ENCODE measurements around the gene ATP8A2.

ATP8A2 gene

DNA sequence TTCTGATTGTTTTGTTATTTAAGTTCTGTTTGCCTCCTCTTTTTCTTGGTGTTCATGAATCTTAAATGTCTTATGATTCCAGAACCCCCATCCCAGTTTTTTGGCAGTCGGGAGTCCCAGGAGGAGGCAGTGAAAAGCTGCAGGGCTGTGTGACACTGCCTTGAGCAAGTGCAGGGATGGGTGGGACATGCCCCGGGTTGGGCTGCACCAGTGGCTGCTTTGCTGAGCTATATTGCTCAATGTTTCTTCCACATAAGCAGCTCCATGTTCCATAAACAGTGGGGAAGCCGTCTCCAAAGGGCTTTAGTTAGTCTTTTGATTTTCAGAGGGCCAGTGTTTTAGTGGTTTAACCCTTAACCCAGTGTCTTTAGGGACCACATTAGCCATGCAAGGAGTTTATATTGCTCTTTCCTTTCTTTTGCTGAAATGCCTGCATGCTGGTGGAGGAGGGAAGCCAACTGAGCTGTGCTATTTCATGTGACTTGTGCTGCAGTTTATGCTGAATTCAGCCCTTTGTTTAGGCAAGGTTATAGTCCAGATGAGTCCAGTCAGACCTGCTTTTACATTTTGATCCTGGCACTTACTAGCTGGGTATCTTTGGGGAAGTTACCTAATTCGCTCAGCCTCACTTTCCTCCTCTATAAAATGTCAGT, 13.1 kb downstream of the ATP8A2 start:
- no peak for FAIRE-seq

DNA sequence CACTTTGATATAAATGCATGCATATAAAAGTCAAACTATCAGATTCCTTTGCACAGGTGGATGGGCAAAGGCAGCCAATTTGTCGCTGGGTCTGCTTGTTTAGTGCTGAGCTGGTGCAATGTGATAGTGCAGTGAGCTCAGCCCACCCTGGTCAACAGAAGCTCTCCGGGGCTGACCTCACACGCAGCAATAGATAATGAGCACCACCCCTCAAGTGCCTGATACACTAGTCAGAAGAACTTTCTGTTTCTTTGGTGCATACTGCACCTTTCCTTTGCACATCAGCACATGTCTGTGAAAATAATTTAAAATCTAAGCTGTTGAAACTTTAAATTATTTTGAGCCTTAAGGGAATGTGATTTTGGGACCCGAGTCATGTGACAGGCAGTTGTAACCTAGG, 20.2 kb downstream of the ATP8A2 start:
- FAIRE-seq: no peak

DNA sequence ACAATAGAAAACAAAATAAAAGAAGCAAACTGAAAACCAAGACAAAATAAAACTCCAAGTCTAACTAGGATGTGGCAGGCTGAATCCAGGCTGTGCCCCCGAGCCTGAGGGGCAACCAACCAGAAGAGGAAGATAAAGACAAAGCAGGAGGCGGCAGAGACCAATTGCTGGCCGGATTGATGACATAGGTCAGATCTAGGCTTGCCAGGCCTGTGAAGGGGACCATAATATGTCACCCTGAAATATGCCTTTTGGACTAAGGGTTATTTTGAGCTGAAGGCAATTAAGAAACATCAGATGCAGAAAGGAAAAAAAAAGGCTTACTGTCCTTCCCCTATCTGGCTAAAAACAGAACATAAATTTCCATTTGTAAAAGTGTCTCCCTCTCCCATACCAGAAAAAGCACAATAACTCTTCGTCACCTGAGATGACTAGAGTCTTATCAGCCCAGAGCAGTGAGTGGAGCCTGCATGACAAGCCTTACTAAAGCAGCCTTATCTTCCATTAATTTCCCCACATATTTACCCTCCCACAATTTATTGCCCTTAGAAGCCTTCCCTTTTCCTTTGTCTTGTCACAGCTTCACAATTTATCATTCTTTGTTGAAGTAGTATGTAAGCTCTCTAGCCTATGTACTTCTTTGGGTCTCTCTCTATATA, 22.8 kb downstream of the ATP8A2 start:
- FAIRE-seq: no peak

DNA sequence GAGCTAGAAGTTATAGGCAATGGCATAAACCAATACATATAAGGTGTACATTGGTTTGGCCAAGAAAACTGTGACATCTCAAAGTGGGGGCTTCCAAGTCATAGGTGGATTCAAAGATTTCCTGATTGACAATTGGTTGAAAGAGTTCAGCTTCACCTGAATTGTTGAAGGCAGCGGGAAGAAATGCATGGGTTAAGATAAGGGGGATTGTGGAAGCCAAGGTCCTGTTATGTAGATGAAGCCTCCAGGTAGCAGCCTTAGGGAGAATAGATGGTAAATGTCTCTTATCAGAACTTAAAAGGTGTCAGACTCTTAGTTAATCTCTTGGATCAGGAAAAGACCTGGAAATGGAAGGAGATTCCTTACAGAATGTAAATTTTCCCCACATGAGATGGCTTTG, 26.0 kb downstream of the ATP8A2 start:
- no peak for FAIRE-seq

DNA sequence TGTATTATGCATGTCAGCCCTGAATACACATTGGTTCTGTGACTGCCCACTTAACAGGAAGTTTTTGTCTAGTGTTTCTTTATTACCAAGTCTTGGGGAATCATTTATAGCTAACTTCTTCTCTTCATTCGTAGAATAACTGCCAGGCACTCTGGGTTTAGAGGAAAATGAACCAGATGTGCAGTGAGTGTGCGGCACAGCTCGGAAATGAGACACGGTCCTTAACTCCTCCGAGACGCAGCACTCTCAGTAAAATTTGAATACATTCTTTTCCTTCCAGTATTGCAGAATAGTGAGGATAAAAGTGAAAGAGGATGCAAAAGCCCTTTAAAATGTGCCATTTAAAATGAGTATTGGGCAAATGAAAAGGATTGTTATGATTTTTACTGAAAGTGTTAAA, 29.2 kb downstream of the ATP8A2 start:
- no peak for FAIRE-seq

DNA sequence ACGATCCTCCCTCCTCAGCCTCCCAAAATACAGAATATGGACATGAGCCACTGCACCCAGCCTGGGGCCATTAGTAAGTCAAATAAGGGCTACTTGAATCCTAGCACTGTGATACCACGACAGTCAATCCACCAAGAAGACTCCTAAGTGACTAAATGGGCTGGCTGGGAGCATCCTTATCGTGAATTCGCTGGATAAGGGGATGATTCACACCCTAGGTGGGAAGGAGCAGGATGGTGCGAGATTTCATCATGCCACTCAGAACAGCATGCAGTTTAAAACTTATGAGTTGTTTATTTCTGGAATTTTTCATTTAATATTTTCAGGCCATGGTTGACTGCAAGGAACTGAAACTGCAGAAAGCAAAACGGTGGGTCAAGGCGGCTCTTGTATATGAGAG, 30.2 kb downstream of the ATP8A2 start:
- no peak for FAIRE-seq

DNA sequence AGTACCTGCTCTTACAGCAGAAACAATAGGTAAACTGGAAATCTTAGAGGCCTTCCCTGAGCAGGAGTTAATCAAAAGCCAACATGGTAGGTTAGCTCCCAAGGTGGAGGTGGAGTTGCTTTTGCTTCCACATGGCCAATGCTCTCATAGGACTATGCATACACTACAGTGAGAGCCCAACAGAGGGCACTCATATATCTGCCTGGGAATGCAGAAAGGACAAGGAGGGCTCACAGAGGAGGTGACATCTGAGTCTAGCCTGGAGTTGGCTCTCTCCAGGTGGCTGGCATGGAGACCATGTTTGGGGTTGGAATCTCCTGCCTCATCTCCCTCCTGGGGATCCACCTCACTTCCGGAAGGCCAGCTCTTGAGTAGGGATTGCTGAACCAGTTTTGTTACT, 34.6 kb downstream of the ATP8A2 start:
- no peak for FAIRE-seq

DNA sequence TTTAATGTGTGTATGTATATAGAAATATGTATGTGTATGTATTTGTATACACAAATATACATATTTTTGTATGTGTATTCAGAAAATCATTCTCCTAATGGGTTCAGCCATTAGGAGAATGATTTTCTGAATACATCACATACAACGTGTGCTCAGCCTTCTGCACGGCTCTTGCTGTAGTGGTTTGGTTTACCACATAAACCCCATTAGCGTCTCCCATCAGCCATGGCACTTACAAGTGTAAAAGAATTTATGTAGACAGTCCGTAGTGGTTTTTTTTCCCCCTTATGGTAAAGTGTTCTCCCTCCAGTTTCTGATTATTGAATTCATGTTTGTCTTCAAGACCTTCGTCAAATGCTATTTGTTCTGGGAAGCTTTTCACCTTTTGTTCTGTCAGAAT, 38.2 kb downstream of the ATP8A2 start:
- FAIRE-seq: no peak

DNA sequence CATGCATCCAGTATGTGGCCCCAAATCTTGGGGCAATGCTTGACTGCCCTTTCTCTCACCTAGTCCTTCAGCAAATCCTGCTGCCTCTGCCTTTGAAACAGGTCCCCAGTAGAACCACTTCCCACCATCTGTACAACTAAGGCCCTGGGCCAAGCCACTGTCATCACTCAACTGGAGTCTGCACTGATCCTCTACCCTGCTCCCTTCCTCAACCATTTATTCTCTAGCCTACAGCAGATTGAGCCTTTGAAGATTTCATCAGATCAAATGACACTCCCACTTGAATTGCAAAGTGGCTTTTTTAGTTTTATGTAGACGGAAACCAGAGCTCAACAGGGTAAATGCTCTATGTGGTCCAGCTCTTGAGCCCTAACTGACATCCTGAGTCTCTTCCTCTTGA, 43.5 kb downstream of the ATP8A2 start:
- FAIRE-seq: no peak

DNA sequence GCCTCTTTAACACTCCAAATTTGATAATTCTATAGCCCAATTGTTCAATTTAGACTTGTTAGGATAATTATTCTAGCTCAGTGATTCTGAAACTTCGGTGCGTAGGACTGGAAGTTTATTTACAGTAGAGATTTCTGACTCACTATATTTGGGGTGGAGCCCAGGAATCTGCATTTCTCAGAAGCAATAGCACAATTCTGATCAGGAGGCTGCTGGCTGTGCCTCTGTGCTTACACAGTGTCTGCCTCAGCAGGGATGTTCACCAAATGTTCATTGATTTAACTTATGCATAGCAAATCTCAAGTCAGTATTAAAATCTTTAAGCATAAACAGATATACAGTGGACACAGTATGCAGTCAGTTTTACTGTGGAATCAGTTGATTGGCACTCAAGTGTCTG, 45.8 kb downstream of the ATP8A2 start:
- no peak for FAIRE-seq

DNA sequence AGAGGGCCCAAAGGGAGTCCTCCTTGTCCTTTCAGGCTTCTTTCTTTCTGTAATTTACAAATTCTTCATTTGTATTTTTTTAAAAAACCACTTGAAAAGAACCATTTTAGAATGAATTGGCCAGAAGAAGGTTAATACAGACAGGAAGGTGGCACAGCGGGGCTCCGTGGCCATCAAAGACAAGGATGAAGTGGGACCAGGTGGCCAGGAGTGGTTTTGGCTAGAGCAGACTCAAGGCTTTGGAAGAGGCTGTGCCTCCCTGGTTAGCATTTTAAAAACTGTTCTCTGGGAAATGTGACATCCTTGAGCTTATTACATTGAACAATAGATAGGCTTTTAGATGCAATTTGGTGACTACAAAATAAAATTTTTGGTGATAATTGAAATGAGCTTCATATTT, 48.4 kb downstream of the ATP8A2 start:
- no peak for FAIRE-seq

DNA sequence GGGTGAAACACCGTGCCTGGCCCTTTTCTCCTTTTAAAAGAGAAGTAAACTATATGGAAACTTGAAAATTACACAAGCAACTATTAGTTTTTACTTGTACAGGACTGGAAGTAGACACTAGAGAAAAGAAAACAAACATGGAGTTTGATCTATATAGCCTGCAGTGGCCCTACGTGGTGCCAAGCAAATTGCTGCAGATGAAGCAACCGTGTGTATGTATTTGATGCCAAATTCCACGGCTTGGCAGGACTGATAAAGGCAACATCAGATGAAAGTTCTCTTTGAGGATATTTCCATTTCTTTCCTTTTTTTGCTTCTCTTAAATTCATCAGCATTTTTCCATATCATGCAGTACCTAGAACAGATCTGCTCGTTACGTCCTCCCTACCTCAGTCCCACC, 49.8 kb downstream of the ATP8A2 start:
- no peak for FAIRE-seq

DNA sequence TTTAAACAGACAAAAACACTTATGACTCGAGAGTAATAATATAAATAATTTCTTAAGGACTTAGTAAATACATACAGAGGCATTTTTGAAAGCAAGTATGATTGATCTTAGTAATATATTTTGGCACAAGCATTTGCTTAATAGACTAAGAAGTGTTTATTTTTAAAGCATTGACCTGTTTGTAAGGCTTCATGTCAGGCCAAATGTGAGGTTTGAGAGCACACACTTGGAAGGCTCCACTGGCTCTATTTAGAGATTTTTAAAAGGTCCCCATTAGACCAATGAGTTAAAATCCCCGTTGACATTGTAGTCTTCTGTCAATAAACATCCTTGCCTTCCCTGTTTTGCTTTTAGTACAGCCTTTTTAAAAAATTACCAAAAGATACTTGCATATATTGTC, 50.4 kb downstream of the ATP8A2 start:
- FAIRE-seq: no peak

DNA sequence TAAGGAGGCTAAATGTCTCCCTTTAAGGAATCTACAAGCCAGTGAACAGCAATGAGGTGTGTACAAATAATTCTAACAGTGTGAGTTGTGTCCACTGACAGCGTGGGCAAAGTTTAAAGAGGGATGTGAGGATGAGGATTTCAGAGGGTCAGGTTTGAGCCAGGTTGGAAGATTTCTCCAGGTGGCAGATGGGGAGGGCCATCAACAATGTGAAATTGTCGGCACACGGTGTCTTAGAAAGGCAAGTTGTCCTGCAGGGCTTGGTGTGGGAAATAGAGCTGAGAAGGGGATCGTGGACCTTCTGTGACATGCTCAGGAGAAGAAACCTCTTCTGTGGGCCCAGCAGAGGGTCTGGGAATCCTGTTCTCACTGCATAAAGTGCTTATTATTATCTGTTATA, 52.1 kb downstream of the ATP8A2 start:
- FAIRE-seq: no peak

DNA sequence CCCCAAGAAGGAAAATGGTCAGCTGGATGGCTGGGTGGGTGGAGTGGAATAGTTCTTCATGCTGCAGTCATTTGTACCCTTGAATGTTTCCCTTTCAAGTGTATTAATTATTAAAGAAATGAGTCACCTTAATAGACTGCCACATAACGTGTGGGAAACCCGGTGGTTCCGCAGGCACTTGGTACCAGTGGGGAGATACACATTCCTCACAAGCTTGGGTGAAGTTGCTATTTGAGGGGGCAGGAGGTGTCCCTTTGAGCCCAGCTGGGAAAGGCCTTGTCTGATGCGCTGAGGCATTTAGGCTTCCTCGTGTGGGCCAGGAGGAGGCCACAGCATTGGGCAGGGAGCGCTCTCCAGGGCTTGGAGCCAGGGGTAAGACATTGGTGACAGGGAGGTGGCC, 57.7 kb downstream of the ATP8A2 start:
- no peak for FAIRE-seq

DNA sequence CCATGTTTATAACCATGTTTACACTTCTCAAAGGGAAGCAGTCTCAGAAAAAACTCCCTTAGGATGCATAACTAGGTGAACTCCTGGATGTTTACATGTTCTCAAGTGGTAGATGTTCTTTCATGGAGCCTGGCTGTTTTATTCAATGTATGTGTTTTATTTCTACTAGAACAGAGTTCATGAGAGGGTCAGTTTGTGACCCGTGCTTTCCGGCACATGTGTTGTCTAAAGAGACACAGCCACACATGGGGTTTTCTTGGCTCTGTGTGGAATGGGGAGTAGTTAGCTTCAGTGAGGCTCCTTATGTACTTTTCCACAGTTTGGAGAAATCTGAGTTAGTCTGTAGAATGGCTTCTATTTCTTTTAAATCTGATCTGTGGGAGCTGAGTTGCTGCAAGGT, 60.9 kb downstream of the ATP8A2 start:
- FAIRE-seq: no peak

DNA sequence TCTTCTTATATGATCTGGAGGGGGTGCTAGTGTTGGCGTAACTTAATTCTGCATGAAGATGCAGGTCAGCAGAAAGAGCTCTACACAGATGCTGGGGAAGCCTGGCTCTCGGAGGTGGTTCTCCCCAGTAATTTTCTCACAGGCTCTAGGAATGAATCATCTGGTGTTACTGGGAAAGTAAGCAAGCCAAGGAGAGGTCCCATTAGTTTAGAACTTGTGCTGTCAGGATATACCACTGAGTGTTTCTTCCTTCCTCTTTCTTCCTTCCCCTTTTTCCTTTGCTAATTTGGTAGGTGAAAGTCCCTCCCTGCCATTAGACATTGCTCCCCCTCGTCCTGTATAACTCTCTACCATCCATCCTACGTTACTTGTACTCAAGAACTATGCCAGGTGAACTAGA, 68.3 kb downstream of the ATP8A2 start:
- no peak for FAIRE-seq

DNA sequence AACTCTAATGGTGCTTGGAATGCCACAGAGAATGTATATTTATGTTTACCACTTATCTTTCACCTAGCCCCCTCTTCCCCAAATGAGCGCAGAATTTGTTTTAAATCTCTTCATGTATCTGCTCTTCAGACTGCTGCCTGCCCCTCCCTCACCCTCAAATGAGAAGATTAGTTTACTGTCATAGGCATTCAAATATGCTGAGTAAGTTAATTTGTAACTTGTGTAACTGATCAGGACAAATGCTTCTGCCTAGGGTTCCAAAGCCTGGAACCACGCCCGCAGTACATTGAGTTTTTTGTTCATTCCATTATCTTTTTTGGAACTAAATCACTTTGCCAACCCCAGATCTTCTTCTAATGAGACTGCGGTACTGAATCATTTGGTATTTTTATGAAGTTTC, 74.5 kb downstream of the ATP8A2 start:
- FAIRE-seq: no peak

DNA sequence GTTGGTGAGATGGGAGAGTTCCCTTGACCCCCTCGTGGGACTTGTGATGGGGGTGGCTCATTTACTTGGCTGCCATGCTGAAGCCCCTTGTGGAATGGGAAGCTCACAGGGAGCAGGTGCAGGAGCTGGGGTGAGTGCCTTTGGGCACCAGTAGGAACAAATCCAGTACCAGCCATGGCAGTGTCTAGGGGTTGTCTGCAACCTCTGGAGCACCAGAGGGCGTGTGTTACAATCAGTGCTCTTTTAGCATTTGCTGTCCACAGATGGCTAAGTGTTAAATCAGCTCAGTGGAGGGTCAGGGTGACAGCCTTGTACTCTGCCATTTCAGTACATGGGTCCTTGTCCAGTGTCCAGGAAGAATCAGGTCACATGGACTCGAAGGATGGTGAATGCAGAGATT, 75.6 kb downstream of the ATP8A2 start:
- no peak for FAIRE-seq

DNA sequence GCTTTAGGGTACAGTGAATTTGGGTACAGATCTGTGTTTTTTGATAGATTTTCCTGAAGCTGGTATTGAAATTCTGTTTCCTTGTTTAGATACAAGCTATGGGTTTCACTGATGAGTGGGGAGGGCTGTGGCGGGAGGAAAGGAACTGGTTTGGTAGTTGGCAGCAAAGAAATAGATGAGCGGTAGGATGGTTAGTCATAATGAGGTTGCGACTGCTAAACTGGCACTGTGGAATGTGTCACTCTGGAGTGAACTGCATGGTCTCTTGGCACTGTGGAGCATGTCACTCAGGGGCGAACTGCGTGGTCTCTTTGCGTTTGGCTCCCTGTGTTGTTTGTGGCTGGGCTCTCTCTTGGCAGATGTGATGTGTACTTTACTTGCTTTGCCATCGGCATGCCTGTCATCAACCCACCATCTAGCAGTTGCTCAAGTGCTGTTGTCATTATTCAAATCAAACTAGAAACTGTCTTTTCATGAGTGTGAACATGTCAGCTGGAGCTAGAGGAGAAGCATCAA, 82.1 kb downstream of the ATP8A2 start:
- FAIRE-seq: no peak

DNA sequence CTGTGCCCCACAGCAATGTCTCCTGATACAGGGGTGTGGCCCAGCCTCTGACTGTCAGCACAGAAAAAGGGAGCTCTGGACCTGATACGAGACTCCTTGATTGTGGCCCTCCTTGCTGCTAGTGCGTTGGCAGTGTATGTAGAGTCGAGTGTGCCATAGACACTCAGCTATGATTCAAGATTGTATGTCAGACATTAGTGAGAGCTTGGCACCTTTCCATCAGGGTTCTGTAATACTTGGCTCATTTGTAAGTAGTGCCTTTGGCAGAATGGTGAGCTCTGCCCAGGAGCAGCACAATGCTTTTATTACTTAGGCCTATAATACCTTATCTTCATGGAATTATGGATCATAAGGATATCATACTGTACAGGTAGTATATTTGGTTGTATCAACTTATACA, 83.4 kb downstream of the ATP8A2 start:
- no peak for FAIRE-seq

DNA sequence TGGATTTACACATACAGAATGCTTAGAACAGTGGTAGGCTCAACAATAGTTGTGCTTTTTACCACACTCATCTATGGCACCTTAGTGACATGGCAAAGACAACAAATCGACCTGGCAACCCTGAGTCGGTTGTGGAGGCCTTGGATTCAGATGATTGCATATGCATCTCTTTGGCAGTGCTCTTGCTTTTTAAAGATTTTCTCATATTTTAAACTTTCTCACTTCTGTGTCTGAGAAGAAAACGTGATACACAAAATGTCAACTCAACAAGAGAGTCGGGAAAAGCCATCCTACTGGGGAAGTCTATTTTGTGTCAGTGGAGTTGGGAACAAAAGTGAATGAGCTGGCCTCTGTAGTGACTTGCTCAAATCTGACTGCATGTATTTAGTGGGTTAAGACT, 85.8 kb downstream of the ATP8A2 start:
- no peak for FAIRE-seq

DNA sequence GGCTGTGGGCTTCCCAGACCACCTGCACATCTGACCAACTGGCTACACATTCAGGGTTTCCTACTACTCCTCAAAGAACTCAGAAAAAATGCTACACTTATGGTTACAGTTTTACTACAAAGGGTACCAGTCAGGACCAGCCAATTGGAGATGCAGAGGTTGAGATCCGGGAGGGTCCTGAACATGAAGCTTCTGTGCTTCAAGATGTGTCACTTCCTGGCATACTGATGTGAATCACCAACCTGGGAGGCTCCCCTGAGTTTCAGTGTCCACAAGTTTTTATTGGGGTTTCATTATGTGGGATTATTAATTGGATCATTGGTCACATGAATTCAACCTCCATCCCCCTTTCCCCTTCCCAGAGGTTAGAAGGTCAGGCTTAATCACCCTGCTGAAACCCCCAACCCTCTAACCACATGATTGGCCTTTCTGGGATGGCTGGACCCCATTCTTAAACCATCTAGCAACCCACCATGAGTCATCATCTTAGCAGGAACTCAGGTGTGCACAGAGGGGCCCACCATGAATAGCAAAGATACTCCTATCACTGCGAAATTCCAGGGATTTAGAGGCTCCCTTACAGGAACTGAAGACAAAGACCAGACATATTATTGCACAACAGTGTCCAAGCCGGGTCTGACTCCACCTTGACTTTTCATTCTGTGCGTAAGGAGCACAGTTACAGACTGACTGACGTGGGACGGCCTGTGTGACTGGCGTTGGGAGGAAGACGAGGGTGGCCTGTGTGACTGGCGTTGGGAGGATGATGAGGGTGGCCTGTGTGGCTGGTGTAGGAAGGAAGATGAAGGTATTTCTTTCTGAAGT, 90.7 kb downstream of the ATP8A2 start:
- no peak for FAIRE-seq

DNA sequence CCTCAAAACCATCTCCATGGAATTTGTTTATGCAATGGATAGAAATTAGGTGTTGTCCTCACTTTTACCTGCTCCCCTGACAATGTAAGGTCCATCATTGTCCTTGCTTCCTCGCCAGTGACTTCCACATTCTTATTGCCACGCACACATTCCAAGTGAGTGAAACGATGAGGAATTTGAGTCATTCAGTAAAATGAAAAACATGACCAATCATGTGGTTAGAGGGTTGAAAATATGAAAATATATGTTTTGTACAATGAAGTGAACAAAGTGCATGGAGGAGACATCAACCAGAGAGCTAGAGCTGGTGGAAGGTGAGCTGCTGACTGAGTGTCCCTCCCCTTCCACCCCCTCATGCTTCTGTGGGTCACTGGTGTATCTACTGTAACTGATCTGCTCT, 91.7 kb downstream of the ATP8A2 start:
- FAIRE-seq: no peak

All from G401.6 (cell line).